Ovary (tissue), 3 donors: ENCODE measurements around the gene NIM1K.

Experiments
- EP300 ChIP-seq: sonication (generic); formaldehyde crosslinking; IDR thresholded peaks from one replicate; pipeline ENCODE4 v1.6.1; 2017; ENCODE audit warnings: antibody characterized with exemption
- POLR2A ChIP-seq: fragments of 450-650 bp; IDR thresholded peaks from one replicate; pipeline ENCODE4 v1.6.1; 2017; ENCODE audit warnings: antibody characterized with exemption, mild to moderate bottlenecking, moderate library complexity
- TF ChIP-seq, protein P1 (sequence below), 3 donors: fragments of 450-650 bp in 2 of 3; fragments of 200-600 bp in 1 of 3; IDR thresholded peaks; one replicate each; pipeline versions ENCODE4 v1.5.1 to v1.8.0; 2016 to 2022; ENCODE audit warnings: antibody characterized with exemption in 3 of 3, mild to moderate bottlenecking in 1 of 3
- donor health status: DM: no; HTN: no; CAD: no.

DNA sequence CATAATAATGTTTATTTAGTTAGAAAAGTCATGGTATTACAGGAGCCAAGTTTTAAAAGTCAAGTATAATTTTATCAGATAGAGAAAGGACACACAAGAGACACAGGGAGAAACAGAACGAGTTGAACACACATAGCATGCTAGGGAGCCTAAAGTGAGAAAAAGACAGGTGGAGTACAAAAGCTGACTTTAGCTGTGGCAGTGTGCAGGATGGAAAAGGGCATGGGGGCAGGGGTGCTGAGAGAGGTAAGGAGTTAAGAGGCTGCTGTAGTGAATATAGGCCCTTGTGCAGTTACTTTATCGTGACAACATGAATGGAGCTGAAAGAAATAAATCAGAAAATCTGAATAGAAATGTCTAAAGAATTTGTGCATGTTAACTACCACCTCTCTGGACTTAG lies 103.2 kb downstream of the NIM1K start:
- TF ChIP-seq, protein P1, sequence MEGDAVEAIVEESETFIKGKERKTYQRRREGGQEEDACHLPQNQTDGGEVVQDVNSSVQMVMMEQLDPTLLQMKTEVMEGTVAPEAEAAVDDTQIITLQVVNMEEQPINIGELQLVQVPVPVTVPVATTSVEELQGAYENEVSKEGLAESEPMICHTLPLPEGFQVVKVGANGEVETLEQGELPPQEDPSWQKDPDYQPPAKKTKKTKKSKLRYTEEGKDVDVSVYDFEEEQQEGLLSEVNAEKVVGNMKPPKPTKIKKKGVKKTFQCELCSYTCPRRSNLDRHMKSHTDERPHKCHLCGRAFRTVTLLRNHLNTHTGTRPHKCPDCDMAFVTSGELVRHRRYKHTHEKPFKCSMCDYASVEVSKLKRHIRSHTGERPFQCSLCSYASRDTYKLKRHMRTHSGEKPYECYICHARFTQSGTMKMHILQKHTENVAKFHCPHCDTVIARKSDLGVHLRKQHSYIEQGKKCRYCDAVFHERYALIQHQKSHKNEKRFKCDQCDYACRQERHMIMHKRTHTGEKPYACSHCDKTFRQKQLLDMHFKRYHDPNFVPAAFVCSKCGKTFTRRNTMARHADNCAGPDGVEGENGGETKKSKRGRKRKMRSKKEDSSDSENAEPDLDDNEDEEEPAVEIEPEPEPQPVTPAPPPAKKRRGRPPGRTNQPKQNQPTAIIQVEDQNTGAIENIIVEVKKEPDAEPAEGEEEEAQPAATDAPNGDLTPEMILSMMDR (IDR thresholded peaks at IDR 0.05): no peak
- TF ChIP-seq POLR2A (no peak), EP300 (no peak)
